GM21447 (cell line): ENCODE data around the gene COL27A1.
"Not testable (repeated sequence)": the region's sequence is repeated elsewhere in the genome, so short reads cannot be mapped to it uniquely, and the experiment has no call there.

Source experiments
- ATAC-seq: cut with Tn5 transposase; IDR thresholded peaks from one replicate; pipeline ENCODE4 v1.9.1; 2021; ENCODE audit not compliant: unreplicated experiment

Gene COL27A1

GRCh38 chr9:114122136-114123027, 33.0 kb upstream of the COL27A1 start:
- no peak for ATAC-seq

DNA sequence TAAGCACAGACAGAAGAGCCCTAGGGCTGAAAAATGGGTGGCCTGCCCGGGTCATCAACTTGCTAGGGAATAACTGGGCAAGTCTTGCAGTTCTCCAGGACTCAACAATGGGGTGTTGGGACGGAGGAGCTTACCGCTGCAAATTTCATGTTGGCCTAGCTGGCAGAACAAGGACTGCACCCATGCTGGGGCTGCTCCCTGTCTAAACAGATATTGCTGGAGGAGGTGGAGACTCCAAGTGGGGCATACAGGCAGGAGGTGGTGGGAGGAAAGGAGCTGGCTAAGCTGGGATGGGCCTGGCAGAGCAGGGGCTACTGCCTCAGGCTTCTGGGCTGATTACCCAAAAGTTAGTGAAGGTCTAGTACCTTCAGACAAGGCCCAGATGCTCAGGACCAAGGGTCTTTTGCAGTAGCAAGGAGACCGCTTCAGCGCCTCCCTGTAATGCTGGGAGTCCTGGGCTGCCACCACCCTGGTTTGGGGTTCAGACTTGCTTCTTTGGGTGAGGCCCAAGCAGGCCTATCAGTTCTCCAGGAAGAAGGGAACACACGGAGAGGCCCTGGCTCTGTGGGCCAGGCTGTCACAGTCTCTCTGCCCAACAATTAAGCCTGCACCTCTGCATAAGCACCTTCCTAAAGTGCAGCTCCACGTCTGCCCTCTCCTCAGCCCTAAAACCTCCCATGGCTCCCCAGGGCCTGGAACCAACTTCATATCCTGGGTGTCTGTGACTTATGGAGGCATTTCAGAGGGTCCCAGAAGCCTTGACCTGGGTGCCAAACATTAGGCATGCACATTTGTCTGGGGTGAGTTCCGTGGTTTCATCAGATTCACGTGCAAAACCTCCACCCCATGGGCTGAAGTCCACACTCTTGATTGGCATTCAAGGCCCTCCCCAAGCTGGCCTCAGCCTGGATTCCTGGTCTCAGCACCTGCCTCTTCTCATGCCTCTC, 32.0 kb upstream of the COL27A1 start:
- ATAC-seq = no peak

DNA sequence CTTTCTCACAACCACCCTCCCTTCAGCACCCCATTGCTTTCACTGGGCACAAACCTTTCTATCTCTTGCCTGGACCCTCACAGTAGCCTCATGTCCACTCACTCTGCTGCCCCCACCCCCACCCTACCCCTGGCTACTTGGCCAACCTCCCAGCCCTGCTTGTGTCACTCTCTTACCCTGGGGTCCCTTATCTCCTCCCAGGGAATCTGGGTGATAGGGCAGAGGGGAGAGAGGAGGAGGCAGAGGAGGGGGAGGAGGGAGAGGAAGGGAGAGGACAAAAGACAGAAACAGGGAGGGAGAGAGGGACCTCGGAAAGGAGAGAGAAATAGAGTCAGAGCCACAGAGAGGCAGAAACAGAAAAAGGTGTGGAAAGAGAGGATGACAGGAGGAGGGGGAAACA, 31.2 kb upstream of the COL27A1 start:
- ATAC-seq = no peak

DNA sequence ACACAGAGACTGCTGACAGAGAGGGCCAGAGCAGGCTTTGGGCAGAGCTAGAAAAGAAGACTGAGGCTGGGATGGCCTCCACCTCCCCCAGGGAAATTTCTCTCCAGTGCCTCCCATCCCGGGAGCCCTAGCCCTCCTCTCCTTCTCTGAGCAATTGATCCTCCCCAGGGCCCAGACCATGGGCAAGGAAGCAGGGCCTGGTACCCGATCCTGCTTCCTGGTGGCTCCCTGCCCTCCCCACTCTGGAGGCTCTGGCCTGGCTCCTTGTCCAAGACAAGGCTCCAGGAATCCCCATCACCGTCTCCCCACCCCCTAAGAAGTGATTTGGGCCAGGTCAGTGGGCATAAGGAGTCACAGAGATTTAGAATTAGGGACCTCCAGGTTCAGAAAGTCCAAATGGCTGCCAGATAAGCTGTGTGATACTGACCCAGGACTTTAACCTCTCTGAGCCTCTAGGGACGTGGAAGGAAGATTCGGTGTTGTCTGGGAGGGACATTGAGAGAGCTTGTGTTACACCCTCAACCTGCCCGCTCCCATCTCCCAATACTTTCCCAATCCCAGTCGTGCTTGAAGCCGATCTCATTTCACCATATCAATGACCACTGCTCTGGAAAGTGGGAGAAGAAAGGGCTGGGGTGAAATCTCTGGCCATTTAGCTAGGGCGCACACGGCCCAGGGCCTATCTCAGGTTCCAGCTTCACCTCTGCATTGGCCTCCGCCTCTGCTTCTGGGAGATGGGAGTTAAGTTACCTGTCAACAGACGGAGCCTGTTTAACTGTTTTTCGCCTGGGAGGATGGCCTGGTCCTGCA, 30.5 kb upstream of the COL27A1 start:
- no peak for ATAC-seq

DNA sequence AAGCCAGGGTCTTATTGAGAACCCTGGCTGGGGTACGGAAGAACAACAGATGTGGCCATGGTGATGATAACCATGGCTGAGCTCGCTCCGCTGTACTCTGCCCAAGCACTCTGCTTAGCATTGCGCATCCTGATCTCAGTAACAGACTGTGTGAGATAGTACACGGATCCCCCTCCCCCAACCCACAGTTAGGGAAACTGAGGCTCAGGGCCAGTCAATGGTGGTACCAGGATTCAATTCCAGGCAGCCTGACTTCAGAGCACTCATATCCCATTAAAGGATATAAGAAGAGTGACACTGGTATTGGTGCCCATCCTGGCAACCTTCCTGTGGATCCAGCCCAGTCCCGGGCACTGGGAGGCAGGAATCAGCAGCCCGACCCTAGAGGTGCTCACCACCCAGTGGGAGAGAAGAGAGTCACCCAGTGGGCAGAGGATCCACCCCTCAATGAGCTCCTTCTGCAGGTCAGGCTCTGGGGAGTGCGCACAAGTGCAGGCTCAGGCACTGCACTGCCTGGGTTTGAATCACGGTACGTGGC, 29.8 kb upstream of the COL27A1 start:
- ATAC-seq = no peak

GRCh38 chr9:114126247-114127060, 28.9 kb upstream of the COL27A1 start:
- ATAC-seq = no peak

GRCh38 chr9:114128759-114129158, 26.6 kb upstream of the COL27A1 start:
- ATAC-seq = not testable (repeated sequence)

GRCh38 chr9:114130141-114130540, 25.2 kb upstream of the COL27A1 start:
- no peak for ATAC-seq

DNA sequence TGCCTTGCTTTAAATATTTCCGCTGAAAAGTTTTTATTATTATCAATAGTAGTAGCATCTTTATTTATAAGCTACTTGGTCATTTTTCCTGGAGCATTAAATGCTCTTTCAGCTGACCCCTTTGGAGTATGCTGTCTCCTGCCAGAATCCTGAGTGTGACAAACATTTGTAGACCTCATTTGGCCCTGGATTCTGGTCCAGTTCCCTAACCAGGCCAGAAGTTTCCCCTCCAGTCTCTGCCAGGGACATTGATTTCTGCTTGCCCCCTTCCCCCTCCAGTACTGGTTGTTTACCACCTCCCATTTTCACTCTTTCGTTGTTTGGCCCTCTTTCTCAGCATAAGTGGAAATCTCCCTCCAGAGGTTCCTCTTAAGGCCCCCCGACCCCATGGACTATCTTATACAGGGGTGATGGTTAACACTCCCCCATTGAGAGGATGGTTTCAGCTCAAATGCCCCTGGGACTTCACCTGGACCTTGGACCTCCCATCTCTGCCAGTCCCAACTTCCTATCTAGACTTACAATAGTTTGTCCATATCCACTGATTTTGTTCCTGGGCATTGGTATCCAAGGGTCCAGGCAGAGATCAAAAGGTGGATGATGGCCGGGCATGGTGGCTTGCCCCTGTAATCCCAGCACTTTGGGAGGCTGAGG, 24.6 kb upstream of the COL27A1 start:
- no peak for ATAC-seq

DNA sequence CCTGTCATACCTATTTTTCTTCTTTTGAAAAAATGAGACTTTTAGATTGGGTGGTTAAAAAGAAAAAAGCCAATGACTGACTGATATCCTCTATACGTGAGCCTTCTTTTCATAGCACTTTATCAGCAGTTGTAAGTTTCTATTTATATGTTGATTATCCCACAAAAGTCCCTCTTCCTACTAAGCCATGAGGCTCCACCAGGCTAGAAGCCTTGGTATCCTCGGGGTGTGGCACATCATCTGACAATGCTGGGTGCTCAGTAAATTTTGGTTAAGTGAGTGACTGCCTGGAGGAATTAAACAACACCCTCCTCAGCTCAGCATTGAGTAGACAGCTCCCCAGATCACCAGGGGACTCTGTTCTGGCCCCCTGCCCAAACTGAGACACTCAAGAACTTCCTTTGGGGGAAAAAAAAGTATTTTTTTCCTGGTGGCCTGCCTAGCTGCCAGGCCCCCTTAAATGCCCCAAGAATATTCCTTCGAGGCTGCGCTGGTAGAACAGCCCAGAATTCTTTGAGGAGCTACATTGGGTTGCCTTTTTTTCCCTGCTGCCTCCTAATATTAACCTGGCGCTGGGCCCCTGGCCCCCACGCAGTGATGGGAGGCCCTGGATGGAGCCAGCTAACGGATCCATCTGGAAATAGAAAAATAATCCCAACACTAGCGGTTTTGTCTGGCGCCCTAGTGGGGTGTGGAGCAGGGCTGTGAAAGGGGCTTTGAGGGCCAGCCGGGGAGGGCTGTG, 23.4 kb upstream of the COL27A1 start:
- ATAC-seq = no peak

DNA sequence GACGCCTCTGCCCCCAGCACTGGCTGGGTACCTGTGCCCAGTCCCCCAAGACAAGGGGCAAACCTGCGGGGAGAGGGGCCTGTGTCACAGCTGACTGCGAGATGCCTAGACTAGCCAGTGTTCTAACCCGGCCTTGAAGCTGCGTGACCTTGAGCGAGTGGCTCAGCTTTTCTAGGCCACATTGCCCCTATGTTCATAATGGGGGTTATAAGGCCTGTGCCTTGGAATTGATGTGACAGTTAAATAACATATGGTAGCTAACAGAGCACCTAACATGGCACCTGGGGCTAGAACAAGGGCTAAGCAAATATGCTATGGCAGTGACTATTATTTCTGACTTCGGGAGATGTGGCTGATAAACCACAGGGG, 22.8 kb upstream of the COL27A1 start:
- no peak for ATAC-seq

DNA sequence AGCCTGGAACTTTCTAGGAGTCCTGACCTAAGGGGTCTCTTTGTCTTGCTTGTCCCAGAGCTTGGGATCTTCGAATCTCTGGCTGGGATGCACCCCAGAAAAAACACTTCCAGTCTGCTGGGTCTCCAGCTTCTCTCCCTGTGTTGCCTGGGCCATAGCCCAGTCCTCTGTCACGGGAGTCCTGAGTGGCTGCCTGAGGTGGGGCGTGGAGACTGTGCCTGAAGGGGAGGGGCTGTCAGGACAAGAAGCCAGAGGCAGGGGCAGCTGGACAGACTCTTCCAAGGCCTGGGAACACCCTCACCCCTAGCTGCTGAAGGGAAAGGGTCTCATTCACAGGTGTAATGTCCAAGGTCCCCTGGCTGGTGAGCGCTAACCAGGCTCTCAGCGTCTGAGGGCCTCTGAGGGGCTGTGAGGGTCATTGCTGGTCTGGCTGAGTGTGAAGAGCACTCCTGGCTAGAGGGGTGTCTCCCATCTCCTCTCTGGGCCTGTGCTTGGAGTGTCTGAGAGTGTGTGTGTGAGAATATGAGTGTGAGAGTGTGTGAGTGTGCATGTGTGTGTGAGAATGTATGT, 20.4 kb upstream of the COL27A1 start:
- ATAC-seq = no peak

GRCh38 chr9:114137831-114138230, 17.5 kb upstream of the COL27A1 start:
- no peak for ATAC-seq

DNA sequence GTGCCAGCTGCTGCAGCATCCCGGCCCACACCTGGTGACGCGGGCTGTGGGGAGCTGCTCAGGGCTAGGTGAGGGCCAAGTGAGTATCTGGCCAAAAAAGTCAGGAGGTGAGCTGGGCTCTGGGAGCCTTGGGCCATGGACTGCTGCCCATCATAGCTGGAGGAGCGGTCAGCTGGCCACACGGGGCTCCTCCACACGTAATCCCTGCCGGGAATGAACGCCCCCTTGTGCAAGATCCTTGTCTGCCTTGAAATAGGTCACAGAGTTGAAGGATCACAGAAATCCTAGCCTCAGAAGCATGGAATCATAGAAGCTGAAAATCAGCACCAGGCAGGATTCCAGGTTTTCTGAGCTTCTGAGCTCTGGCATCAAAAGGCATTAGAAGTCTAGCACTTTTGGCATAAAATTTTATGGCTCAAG, 16.8 kb upstream of the COL27A1 start:
- no peak for ATAC-seq

DNA sequence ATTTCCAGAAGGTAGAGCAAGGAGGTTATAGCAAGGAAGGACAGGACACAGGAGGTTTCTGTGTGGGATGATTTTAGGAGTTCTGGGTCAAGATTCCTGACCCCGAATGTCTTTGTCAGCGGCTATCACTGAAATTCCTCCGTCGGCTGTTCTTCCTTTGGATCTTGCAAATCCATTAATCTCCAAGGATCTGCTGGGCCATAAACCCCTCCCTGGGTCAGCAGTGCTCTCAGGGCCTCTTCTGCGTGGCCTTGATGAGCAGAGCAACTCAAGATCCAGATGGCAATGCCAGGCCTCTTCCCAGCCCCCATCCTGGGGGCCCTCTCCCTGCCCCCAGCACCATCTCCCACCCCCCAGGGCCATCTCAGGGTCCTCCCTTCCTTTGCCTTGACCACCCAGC, 16.3 kb upstream of the COL27A1 start:
- ATAC-seq = no peak

GRCh38 chr9:114140401-114140800, 14.9 kb upstream of the COL27A1 start:
- no peak for ATAC-seq

DNA sequence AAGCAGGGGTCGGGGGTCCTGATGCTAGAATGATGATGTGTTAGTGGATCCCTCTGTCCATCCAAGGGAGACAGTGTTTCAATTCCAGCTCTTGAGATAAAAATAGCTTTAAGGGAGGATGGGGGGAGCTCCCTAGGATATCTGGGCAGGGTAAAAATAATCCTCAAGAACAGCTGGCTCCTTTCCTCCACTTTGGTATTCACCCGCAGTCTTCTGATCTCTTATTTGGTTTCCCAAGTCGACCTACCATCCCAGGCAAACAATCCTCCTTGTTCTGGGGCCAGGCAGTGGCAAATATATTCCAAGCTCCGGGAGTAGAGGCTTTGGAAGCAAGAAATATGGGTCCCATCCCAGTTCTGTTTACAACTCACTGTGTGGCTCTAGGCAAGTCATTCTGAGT, 14.5 kb upstream of the COL27A1 start:
- ATAC-seq = no peak
